Gastrocnemius medialis (tissue), 4 donors: Measurements from ENCODE around the gene STXBP2.

Source experiments
- POLR2A ChIP-seq, 2 donors: fragments of 450-650 bp; IDR thresholded peaks; one replicate each; pipeline ENCODE4 v1.6.1; 2017; ENCODE audit warnings: antibody characterized with exemption in 2 of 2, mild to moderate bottlenecking in 2 of 2, moderate library complexity in 2 of 2
- TF ChIP-seq, protein P1 (sequence below), 5 experiments: fragments of 450-650 bp in 3 of 5; fragments of 200-600 bp in 2 of 5; sonication (generic) in 2 of 5; IDR thresholded peaks in 4 of 5; conservative IDR thresholded peaks in 1 of 5; 1 replicate in 4 of 5; 2 replicates in 1 of 5; pipeline ENCODE4 v1.5.1; 2016 to 2019; ENCODE audit warnings: antibody characterized with exemption in 5 of 5, mild to moderate bottlenecking in 3 of 5, moderate library complexity in 3 of 5

DNA sequence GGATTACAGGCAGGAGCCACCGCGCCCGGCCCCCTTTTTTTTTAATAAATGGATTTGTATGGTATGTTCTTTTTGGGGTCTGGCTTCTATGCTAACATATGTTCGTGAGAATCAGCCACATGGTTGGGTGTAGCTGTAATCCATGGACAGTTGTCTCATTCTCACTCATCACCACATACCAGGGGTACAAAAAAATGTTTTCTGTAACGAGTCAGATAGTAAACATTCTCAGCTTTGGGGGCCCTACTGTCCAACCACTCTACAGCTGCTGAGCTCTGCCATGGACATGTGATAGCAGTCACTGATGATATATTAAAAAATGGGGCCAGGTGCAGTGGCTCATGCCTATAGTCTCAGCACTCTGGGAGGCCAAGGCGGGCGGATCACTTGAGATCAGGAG is 26.8 kb downstream of the STXBP2 start:
- TF ChIP-seq, protein P1, sequence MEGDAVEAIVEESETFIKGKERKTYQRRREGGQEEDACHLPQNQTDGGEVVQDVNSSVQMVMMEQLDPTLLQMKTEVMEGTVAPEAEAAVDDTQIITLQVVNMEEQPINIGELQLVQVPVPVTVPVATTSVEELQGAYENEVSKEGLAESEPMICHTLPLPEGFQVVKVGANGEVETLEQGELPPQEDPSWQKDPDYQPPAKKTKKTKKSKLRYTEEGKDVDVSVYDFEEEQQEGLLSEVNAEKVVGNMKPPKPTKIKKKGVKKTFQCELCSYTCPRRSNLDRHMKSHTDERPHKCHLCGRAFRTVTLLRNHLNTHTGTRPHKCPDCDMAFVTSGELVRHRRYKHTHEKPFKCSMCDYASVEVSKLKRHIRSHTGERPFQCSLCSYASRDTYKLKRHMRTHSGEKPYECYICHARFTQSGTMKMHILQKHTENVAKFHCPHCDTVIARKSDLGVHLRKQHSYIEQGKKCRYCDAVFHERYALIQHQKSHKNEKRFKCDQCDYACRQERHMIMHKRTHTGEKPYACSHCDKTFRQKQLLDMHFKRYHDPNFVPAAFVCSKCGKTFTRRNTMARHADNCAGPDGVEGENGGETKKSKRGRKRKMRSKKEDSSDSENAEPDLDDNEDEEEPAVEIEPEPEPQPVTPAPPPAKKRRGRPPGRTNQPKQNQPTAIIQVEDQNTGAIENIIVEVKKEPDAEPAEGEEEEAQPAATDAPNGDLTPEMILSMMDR (IDR thresholded peaks at IDR 0.05 in 4 of 5, conservative IDR thresholded peaks at IDR 0.05 in 1 of 5): no peak
- no peak for TF ChIP-seq POLR2A (IDR thresholded peaks at IDR 0.05)
